WTC11 (cell line): ENCODE measurements around the gene CAMKMT. TPM values are rescaled to one million over a fixed set of nuclear protein-coding genes. Genes with fewer than 3 reads are reported as not detected.

Source experiments
- ATAC-seq: fragments of 200-7000 bp; cut with Tn5 transposase; 2 replicates; pipeline ENCODE4 v1.10.0; 2021; ENCODE audit warnings: mild to moderate bottlenecking, moderate library complexity
- CTCF ChIA-PET: fragments of 300-600 bp; sonication (Branson Sonifier 250); formaldehyde crosslinking; loops from one replicate; lab custom pipeline; 2021; ENCODE audit warnings: antibody characterized with exemption; lab: Charles Lee
- POLR2A ChIA-PET: fragments of 350-600 bp; sonication (Branson Sonifier 250); formaldehyde crosslinking; loops from one replicate; lab custom pipeline; 2021; ENCODE audit warnings: antibody characterized with exemption; lab: Charles Lee
- DNase-seq: peaks from one replicate; pipeline ENCODE4 v3.0.0; 2021; ENCODE audit warnings: low spot score
- H3K27ac Mint-ChIP-seq: 2 replicates; pipeline ENCODE4 v1.8.0; 2021; ENCODE audit warnings: mixed read lengths
- H3K27me3 Mint-ChIP-seq: 2 replicates; pipeline ENCODE4 v1.8.0; 2021; ENCODE audit warnings: low read depth, mild to moderate bottlenecking, moderate library complexity, mixed read lengths
- H3K36me3 Mint-ChIP-seq: 2 replicates; pipeline ENCODE4 v1.8.0; 2021; ENCODE audit warnings: mixed read lengths
- H3K4me1 Mint-ChIP-seq: 2 replicates; pipeline ENCODE4 v1.8.0; 2022; ENCODE audit warnings: mixed read lengths
- H3K4me3 Mint-ChIP-seq: 2 replicates; pipeline ENCODE4 v1.8.0; 2021; ENCODE audit warnings: mild to moderate bottlenecking, moderate library complexity, mixed read lengths
- H3K9me3 Mint-ChIP-seq: 2 replicates; pipeline ENCODE4 v1.8.0; 2021; ENCODE audit warnings: mixed read lengths
- AFF4 ChIP-seq: sonication (generic); formaldehyde crosslinking; IDR thresholded peaks from 2 replicates; pipeline ENCODE4 v1.8.1; 2023; ENCODE audit warnings: mild to moderate bottlenecking, missing genetic modification reagents, borderline replicate concordance
- ATF2 ChIP-seq: sonication (generic); formaldehyde crosslinking; IDR thresholded peaks from 2 replicates; pipeline ENCODE4 v1.8.1; 2022; ENCODE audit warnings: low read depth, missing genetic modification reagents, borderline replicate concordance
- ATF3 ChIP-seq: sonication (generic); formaldehyde crosslinking; conservative IDR thresholded peaks from 2 replicates; pipeline ENCODE4 v1.8.1; 2022; ENCODE audit warnings: mild to moderate bottlenecking, missing genetic modification reagents
- CBFB ChIP-seq: sonication (generic); formaldehyde crosslinking; IDR thresholded peaks from 2 replicates; pipeline ENCODE4 v1.8.1; 2022; ENCODE audit warnings: mild to moderate bottlenecking, low read depth, missing genetic modification reagents
- CREM ChIP-seq: sonication (generic); formaldehyde crosslinking; IDR thresholded peaks from 2 replicates; pipeline ENCODE4 v1.8.1; 2022; ENCODE audit warnings: mild to moderate bottlenecking, missing genetic modification reagents, moderate library complexity
- FOXP1 ChIP-seq: sonication (generic); formaldehyde crosslinking; IDR thresholded peaks from 2 replicates; pipeline ENCODE4 v1.8.0; 2022; ENCODE audit warnings: missing genetic modification reagents, mild to moderate bottlenecking, moderate library complexity, borderline replicate concordance
- GABPB1 ChIP-seq: sonication (generic); formaldehyde crosslinking; IDR thresholded peaks from 2 replicates; pipeline ENCODE4 v1.8.1; 2023; ENCODE audit warnings: mild to moderate bottlenecking, missing genetic modification reagents
- JAZF1 ChIP-seq: fragments of 250-450 bp; sonication (Bioruptor Pico); IDR thresholded peaks from 2 replicates; pipeline ENCODE4 v1.9.0; 2021; ENCODE audit warnings: moderate library complexity, mild to moderate bottlenecking, inconsistent platforms
- MAX ChIP-seq: sonication (generic); formaldehyde crosslinking; IDR thresholded peaks from 2 replicates; pipeline ENCODE4 v1.8.0; 2022; ENCODE audit warnings: mild to moderate bottlenecking, missing genetic modification reagents
- MXD4 ChIP-seq: fragments of 250-450 bp; sonication (Bioruptor Pico); IDR thresholded peaks from 2 replicates; pipeline ENCODE4 v1.8.0; 2021; ENCODE audit warnings: mild to moderate bottlenecking, moderate library complexity, borderline replicate concordance
- NFE2L1 ChIP-seq: sonication (generic); formaldehyde crosslinking; IDR thresholded peaks from 2 replicates; pipeline ENCODE4 v1.8.1; 2023; ENCODE audit warnings: missing genetic modification reagents
- PREB ChIP-seq: sonication (generic); formaldehyde crosslinking; IDR thresholded peaks from 2 replicates; pipeline ENCODE4 v1.8.1; 2022; ENCODE audit warnings: mild to moderate bottlenecking, missing genetic modification reagents, moderate library complexity, borderline replicate concordance
- PRRX2 ChIP-seq: fragments of 250-450 bp; sonication (Bioruptor Pico); IDR thresholded peaks from 2 replicates; pipeline ENCODE4 v1.8.0; 2021; ENCODE audit warnings: mild to moderate bottlenecking
- RELA ChIP-seq: sonication (generic); formaldehyde crosslinking; IDR thresholded peaks from 2 replicates; pipeline ENCODE4 v1.8.1; 2022; ENCODE audit warnings: missing genetic modification reagents, mild to moderate bottlenecking, borderline replicate concordance
- SMAD3 ChIP-seq: sonication (generic); formaldehyde crosslinking; IDR thresholded peaks from 2 replicates; pipeline ENCODE4 v1.8.0; 2022; ENCODE audit warnings: missing genetic modification reagents, mild to moderate bottlenecking, borderline replicate concordance
- SMAD4 ChIP-seq: sonication (generic); formaldehyde crosslinking; IDR thresholded peaks from 2 replicates; pipeline ENCODE4 v1.8.0; 2022; ENCODE audit warnings: mild to moderate bottlenecking, missing genetic modification reagents
- ZBTB43 ChIP-seq: sonication (generic); formaldehyde crosslinking; IDR thresholded peaks from 2 replicates; pipeline ENCODE4 v1.8.1; 2023; ENCODE audit warnings: mild to moderate bottlenecking, missing genetic modification reagents
- ZMAT4 ChIP-seq: fragments of 250-450 bp; sonication (Bioruptor Pico); IDR thresholded peaks from 2 replicates; pipeline ENCODE4 v1.9.0; 2021; ENCODE audit warnings: mild to moderate bottlenecking
- ZNF232 ChIP-seq: sonication (generic); formaldehyde crosslinking; IDR thresholded peaks from 2 replicates; pipeline ENCODE4 v1.8.0; 2022; ENCODE audit warnings: mild to moderate bottlenecking, missing genetic modification reagents
- ZSCAN18 ChIP-seq: fragments of 250-450 bp; sonication (Bioruptor Pico); IDR thresholded peaks from 2 replicates; pipeline ENCODE4 v2.1.2; 2022; ENCODE audit warnings: mild to moderate bottlenecking, moderate library complexity
- total RNA-seq: library from RNA; stranded (reverse); gene quantifications from 3 replicates; pipeline ENCODE4 v1.2.3, GENCODE V29; 2021

CAMKMT gene
- total RNA-seq, 1 experiment from 2014 or later, result 20.6 TPM

- TF ChIP-seq PREB (no peak), ZBTB43 (no peak), MAX (CRISPR knock-in tag) (no peak)
Observed at GRCh38 chr2:44772669-44773378, 411.1 kb downstream of the CAMKMT start (continued).

- TF ChIP-seq AFF4 (no peak), PRRX2 (CRISPR knock-in tag) (no peak), MXD4 (CRISPR knock-in tag) (no peak), CREM (CRISPR knock-in tag) (no peak), RELA (CRISPR knock-in tag) (no peak), ZMAT4 (no peak), ZNF232 (no peak), ZSCAN18 (CRISPR knock-in tag) (no peak), SMAD4 (CRISPR knock-in tag) (no peak), CBFB (no peak), FOXP1 (CRISPR knock-in tag) (no peak), ATF3 (CRISPR knock-in tag) (no peak), ZBTB43 (no peak), SMAD3 (CRISPR knock-in tag) (no peak), GABPB1 (no peak), JAZF1 (CRISPR knock-in tag) (no peak), ATF2 (CRISPR knock-in tag) (no peak), NFE2L1 (CRISPR knock-in tag) (no peak)
- DNase-seq (no peak), ATAC-seq (peak; percentile 8)
- Mint-ChIP-seq H3K27ac (no peak overlapping the region), H3K36me3 (peaks cover 1% of the 10 kb centered on the region), H3K9me3 (0 out of 2 replicates have a peak, but pooled peaks cover under 1% of the 10 kb centered on the region), H3K27me3 (peaks cover 13% of the 10 kb centered on the region), H3K4me3 (no peak overlapping the region), H3K4me1 (peaks cover 90% of the 10 kb centered on the region)
- POLR2A ChIA-PET, result no interaction called here
- CTCF ChIA-PET, result no interaction called here
Observed at GRCh38 chr2:44774826-44775492, 413.2 kb downstream of the CAMKMT start.
